GM12892 (cell line): ENCODE data around the gene BCAR1.

ENCODE experiments used
- POLR2A ChIP-seq: IDR thresholded peaks from 2 replicates; pipeline ENCODE4 v1.6.1; 2011; ENCODE audit warnings: low read depth, low read length, control low read depth
- POLR2AphosphoS5 ChIP-seq: IDR thresholded peaks from 2 replicates; pipeline ENCODE4 v1.6.1; 2011; ENCODE audit warnings: low read depth, low read length, control low read depth

DNA sequence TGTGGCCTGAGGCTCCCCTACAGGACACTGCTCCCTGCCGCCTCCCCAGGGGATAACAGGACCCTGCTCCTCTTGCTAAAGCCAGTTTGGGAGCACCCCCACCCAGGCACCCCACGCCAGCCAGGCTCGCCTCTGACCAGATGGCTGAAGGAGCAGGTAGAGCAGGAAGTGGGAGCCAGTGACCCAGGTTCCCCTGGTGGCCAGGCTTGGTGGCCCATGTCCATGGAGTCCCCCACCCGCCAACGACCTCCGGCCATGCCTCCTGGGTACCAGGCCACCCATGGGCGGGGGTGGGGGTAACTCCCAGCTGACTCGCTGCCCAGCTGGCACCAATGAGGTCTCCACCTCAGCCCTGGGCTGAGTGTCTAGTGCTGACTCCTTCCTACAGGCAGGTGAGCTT is 10.0 kb downstream of the BCAR1 start:
- TF ChIP-seq POLR2A, result no peak
- no peak for TF ChIP-seq POLR2AphosphoS5
